PC-9 (cell line): ENCODE results near the gene KLHL14. TPM values are rescaled to one million over a fixed set of nuclear protein-coding genes. Genes with fewer than 3 reads are reported as not detected.

Experiments
- BruUV-seq: library from RNA; stranded (reverse); fragments of 400-500 nt; replicated peaks from 2 replicates; lab custom pipeline; 2021; lab: Mats Ljungman, UMichigan
- CTCF ChIA-PET: fragments of 300-600 bp; sonication (Branson Sonifier 250); formaldehyde crosslinking; loops from one replicate; lab custom pipeline; 2022; ENCODE audit warnings: antibody characterized with exemption; lab: Charles Lee
- POLR2A ChIA-PET: fragments of 300-600 bp; sonication (Branson Sonifier 250); formaldehyde crosslinking; loops from one replicate; lab custom pipeline; 2022; ENCODE audit warnings: antibody characterized with exemption; ENCODE audit not compliant: unreplicated experiment; lab: Charles Lee
- DNase-seq, 2 experiments: peaks; one replicate each; pipeline versions ENCODE4 v3.0.0 to v3.0.0-alpha.2; 2015 to 2022; ENCODE audit warnings: mixed read lengths in 1 of 2
- H2AFZ ChIP-seq: fragments of 200-600 bp; sonication (generic); 2 replicates; pipeline ENCODE4 v1.8.1; 2017; ENCODE audit warnings: antibody characterized with exemption
- H3F3A ChIP-seq: fragments of 200-600 bp; sonication (generic); 2 replicates; pipeline ENCODE4 v1.8.1; 2017; ENCODE audit warnings: antibody characterized with exemption, mild to moderate bottlenecking, low read depth; ENCODE audit not compliant: insufficient read depth
- H3K27ac ChIP-seq: fragments of 200-600 bp; sonication (generic); 2 replicates; pipeline ENCODE4 v1.6.1; 2016; ENCODE audit warnings: mixed run types
- H3K27me3 ChIP-seq: fragments of 200-600 bp; sonication (generic); 2 replicates; pipeline ENCODE4 v1.6.1; 2016; ENCODE audit warnings: low read depth, mixed run types; ENCODE audit not compliant: insufficient read depth
- H3K36me3 ChIP-seq: fragments of 200-600 bp; sonication (generic); 2 replicates; pipeline ENCODE4 v1.6.1; 2016; ENCODE audit warnings: low read depth, mixed run types
- H3K4me1 ChIP-seq: fragments of 200-600 bp; sonication (generic); replicated peaks from 2 replicates; pipeline ENCODE4 v1.6.1; 2016; ENCODE audit warnings: mixed run types; ENCODE audit not compliant: insufficient read depth
- H3K4me2 ChIP-seq: fragments of 200-600 bp; sonication (generic); 2 replicates; pipeline ENCODE4 v1.6.1; 2017; ENCODE audit warnings: mixed run types
- H3K4me3 ChIP-seq: fragments of 200-600 bp; sonication (generic); 2 replicates; pipeline ENCODE4 v1.6.1; 2016; ENCODE audit warnings: mixed run types
- H3K79me2 ChIP-seq: fragments of 200-600 bp; sonication (generic); 2 replicates; pipeline ENCODE4 v1.6.1; 2017; ENCODE audit warnings: low read depth, mixed run types
- H3K9me2 ChIP-seq: fragments of 200-600 bp; sonication (generic); 2 replicates; pipeline ENCODE4 v1.8.1; 2017; ENCODE audit warnings: mild to moderate bottlenecking; ENCODE audit not compliant: insufficient read depth
- H3K9me3 ChIP-seq: fragments of 200-600 bp; sonication (generic); 2 replicates; pipeline ENCODE4 v1.8.1; 2016; ENCODE audit warnings: low read depth; ENCODE audit not compliant: insufficient read depth
- H4K20me1 ChIP-seq: fragments of 200-600 bp; sonication (generic); 2 replicates; pipeline ENCODE4 v1.8.1; 2017; ENCODE audit not compliant: insufficient read depth
- EZH2 ChIP-seq: fragments of 200-600 bp; sonication (generic); IDR thresholded peaks from 2 replicates; pipeline ENCODE4 v1.8.0; 2017; ENCODE audit warnings: antibody characterized with exemption, low read depth
- intact Hi-C: fragments of 100-400 bp; cut with micrococcal nuclease; formaldehyde crosslinking; loops from one replicate; pipeline ENCODE4 v1.10.0; 2022; ENCODE audit not compliant: unreplicated experiment
- total RNA-seq: library from RNA; stranded (reverse); gene quantifications from 2 replicates; pipeline ENCODE4 v1.2.3, GENCODE V29; 2021
- TF ChIP-seq, protein P1 (sequence below): fragments of 200-600 bp; sonication (generic); conservative IDR thresholded peaks from 2 replicates; pipeline ENCODE4 v1.6.1; 2017; ENCODE audit warnings: mixed run types, antibody characterized with exemption, mild to moderate bottlenecking, moderate library complexity

Gene KLHL14
- total RNA-seq, 1 experiment from 2014 or later: not detected

DNA sequence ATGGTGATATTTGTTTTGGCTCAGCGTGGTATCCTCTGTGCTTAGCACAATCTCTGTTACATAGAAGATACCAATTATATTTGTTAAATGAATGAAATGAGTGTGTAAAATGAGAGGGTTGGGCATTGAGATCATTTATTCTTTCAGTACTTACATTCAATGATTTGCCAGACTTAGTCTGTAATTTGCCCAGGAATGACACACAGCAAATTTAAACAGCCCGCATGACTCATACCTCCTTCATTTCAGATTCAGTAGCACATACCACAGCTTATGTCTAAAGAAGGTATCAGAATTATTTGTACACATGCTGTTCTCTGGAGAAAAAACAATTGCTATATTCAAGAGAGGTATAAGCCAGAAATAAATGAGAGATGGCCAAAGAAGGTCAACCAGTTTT, 37.0 kb downstream of the KLHL14 start:
- ChIA-PET CTCF (no interaction called here), POLR2A (no interaction called here)
- H3K27me3 ChIP-seq: no peaks in the 10 kb centered on the region
- no peaks in the 10 kb centered on the region for H3K79me2 ChIP-seq
- no peak overlapping the region for H3K4me3 ChIP-seq
- no peaks in the 10 kb centered on the region for H4K20me1 ChIP-seq
- no peaks in the 10 kb centered on the region for H3F3A ChIP-seq
- no peak overlapping the region for H3K27ac ChIP-seq
- no peak overlapping the region for H3K4me2 ChIP-seq
- no peaks in the 10 kb centered on the region for H3K36me3 ChIP-seq
- TF ChIP-seq, protein P1, sequence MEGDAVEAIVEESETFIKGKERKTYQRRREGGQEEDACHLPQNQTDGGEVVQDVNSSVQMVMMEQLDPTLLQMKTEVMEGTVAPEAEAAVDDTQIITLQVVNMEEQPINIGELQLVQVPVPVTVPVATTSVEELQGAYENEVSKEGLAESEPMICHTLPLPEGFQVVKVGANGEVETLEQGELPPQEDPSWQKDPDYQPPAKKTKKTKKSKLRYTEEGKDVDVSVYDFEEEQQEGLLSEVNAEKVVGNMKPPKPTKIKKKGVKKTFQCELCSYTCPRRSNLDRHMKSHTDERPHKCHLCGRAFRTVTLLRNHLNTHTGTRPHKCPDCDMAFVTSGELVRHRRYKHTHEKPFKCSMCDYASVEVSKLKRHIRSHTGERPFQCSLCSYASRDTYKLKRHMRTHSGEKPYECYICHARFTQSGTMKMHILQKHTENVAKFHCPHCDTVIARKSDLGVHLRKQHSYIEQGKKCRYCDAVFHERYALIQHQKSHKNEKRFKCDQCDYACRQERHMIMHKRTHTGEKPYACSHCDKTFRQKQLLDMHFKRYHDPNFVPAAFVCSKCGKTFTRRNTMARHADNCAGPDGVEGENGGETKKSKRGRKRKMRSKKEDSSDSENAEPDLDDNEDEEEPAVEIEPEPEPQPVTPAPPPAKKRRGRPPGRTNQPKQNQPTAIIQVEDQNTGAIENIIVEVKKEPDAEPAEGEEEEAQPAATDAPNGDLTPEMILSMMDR: no peak
- no peak for TF ChIP-seq EZH2
- no TSS peak for BruUV-seq
- H2AFZ ChIP-seq: no peak overlapping the region
- H3K9me3 ChIP-seq: no peaks in the 10 kb centered on the region
- DNase-seq: no peak
- H3K9me2 ChIP-seq: no peaks in the 10 kb centered on the region
- no peaks in the 10 kb centered on the region for H3K4me1 ChIP-seq
- intact Hi-C loops: no loop called here

DNA sequence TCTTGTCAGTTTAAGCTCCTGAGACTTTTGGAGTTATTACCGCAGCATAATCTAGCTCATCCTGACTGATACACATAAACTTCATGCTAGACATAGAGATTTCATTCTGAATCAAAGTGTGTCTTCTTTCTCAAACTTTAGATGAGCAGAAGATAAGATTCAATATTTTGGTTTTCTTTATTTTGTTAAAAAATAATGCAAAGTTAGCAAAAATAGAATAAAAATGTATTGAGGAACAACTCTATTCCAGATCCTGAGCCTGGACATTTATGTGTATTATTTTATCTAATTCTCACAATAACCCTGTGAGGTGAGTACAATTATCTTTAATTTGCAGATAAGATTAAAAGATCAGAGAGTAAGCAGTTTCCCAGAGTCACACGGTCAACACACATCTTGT, 38.4 kb downstream of the KLHL14 start:
- H3K4me3 ChIP-seq: no peak overlapping the region
- ChIA-PET POLR2A (no interaction called here), CTCF (no interaction called here)
- no peak overlapping the region for H3K27ac ChIP-seq
- no peaks in the 10 kb centered on the region for H3K27me3 ChIP-seq
- TF ChIP-seq EZH2: no peak
- TF ChIP-seq, protein P1: no peak
- H2AFZ ChIP-seq: no peak overlapping the region
- H3K4me2 ChIP-seq: no peak overlapping the region
- no peaks in the 10 kb centered on the region for H3K79me2 ChIP-seq
- no peak for DNase-seq
- BruUV-seq: no TSS peak
- no peaks in the 10 kb centered on the region for H3F3A ChIP-seq
- H4K20me1 ChIP-seq: no peaks in the 10 kb centered on the region
- no peaks in the 10 kb centered on the region for H3K9me2 ChIP-seq
- intact Hi-C loops: no loop called here
- no peaks in the 10 kb centered on the region for H3K36me3 ChIP-seq
- H3K9me3 ChIP-seq: no peaks in the 10 kb centered on the region
- H3K4me1 ChIP-seq: peaks cover 7% of the 10 kb centered on the region; the same call in 1 of the 2 replicates

DNA sequence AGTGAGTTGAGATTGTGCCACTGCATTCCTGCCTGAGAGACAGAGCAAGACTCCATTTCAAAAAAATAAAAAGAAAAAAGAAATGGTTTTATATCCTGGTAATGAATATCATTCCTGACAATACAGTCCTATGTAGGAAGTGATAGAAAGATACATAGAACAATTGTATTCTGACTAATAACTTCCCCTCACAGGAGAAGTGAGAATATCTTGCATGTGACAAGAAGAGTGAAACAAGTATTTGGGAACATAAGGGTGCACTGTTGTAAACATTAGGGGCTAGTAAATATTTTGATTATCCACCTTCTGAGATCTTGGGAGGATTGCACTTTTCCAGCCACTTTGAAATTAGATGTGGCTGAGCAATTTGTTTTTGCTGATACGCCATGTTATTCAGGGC, 40.7 kb downstream of the KLHL14 start:
- no peak for DNase-seq
- intact Hi-C loops: no loop called here
- Histone ChIP-seq H3K9me3 (no peaks in the 10 kb centered on the region), H3K4me2 (no peak overlapping the region), H3K4me1 (peaks cover 7% of the 10 kb centered on the region; the same call in 1 of the 2 replicates), H3K4me3 (no peak overlapping the region), H4K20me1 (no peaks in the 10 kb centered on the region), H3K36me3 (no peaks in the 10 kb centered on the region), H3F3A (no peaks in the 10 kb centered on the region), H3K9me2 (no peaks in the 10 kb centered on the region), H3K79me2 (no peaks in the 10 kb centered on the region), H3K27ac (no peak overlapping the region), H2AFZ (no peak overlapping the region), H3K27me3 (no peaks in the 10 kb centered on the region)
- ChIA-PET POLR2A (no interaction called here), CTCF (no interaction called here)
- BruUV-seq: no TSS peak
- TF ChIP-seq, protein P1: no peak
- no peak for TF ChIP-seq EZH2
